VCaP (cell line): ENCODE measurements around the gene PHEX.

Experiments used
- H3K27ac ChIP-seq: fragments of 450-650 bp; 2 replicates; pipeline ENCODE4 v1.5.1; 2017
- TF ChIP-seq, protein P1 (sequence below): fragments of 450-650 bp; conservative IDR thresholded peaks from 2 replicates; pipeline ENCODE4 v1.5.1; 2017; ENCODE audit warnings: mild to moderate bottlenecking, moderate library complexity

Gene PHEX

GRCh38 chrX:22126327-22126726 lies 94.2 kb downstream of the PHEX start:
- TF ChIP-seq, protein P1, sequence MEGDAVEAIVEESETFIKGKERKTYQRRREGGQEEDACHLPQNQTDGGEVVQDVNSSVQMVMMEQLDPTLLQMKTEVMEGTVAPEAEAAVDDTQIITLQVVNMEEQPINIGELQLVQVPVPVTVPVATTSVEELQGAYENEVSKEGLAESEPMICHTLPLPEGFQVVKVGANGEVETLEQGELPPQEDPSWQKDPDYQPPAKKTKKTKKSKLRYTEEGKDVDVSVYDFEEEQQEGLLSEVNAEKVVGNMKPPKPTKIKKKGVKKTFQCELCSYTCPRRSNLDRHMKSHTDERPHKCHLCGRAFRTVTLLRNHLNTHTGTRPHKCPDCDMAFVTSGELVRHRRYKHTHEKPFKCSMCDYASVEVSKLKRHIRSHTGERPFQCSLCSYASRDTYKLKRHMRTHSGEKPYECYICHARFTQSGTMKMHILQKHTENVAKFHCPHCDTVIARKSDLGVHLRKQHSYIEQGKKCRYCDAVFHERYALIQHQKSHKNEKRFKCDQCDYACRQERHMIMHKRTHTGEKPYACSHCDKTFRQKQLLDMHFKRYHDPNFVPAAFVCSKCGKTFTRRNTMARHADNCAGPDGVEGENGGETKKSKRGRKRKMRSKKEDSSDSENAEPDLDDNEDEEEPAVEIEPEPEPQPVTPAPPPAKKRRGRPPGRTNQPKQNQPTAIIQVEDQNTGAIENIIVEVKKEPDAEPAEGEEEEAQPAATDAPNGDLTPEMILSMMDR: no peak

GRCh38 chrX:22128961-22129360 lies 96.8 kb downstream of the PHEX start:
- TF ChIP-seq, protein P1: no peak
- H3K27ac ChIP-seq: no peak overlapping the region

More at GRCh38 chrX:22126327-22126726, 94.2 kb downstream of the PHEX start:
- no peak overlapping the region for H3K27ac ChIP-seq

DNA sequence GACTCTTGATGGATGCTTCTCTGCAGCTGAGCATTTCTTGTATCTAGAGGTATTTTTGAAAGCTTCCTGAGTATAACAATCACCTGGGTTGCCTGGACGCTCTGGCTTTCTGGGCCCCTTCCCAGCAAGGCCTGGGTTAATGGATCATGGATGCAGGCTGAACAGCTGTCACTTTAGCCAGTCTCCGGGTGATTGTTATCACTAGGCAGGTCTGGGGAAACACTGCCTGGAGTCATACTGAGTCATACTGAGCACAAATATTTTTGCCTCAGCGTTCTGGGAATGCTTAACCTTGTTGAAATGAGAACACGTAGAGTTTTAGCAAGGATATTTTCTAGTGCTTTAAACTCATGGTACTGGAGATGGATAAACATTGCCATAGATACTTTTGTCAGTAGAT lies 102.6 kb downstream of the PHEX start:
- no peak overlapping the region; the same call in 1 of the 2 replicates for H3K27ac ChIP-seq
- TF ChIP-seq, protein P1: no peak

GRCh38 chrX:22135171-22135711 lies 103.1 kb downstream of the PHEX start:
- TF ChIP-seq, protein P1: no peak
- H3K27ac ChIP-seq: peak overlapping the region; percentile 38

- TF ChIP-seq, protein P1: peak; percentile 79
- peak overlapping the region; percentile 38 for H3K27ac ChIP-seq
Observed at GRCh38 chrX:22135994-22136684, 104.0 kb downstream of the PHEX start.

GRCh38 chrX:22136711-22137110 lies 104.6 kb downstream of the PHEX start:
- TF ChIP-seq, protein P1: no peak
- H3K27ac ChIP-seq: peak overlapping the region; percentile 38; the same call in 1 of the 2 replicates

DNA sequence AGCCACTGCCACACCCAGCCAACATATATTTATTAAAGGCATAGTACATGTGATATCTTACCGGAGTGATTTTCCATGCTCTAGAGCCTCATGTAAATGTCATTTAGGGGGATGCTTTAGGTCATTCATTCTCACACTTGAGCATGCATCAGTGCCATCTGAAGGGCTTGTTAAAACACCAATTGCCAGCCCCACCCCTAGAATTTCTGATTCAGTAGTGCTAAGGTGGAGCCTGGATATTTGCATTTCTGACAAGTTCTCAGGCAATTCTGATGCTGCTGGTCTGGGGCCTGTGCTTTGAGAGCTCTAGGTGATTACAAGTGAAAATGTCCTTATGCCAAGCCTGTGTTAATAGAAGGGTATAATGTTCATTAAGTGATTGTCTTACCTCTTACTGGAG lies 107.7 kb downstream of the PHEX start:
- no peak overlapping the region for H3K27ac ChIP-seq
- TF ChIP-seq, protein P1: no peak
